ENCODE measurements around the gene UBA7. TPM values are rescaled to one million over a fixed set of nuclear protein-coding genes. Genes with fewer than 3 reads are reported as not detected.

Gene UBA7
- total and polyA plus RNA-seq, 2 of the 13 experiments (the other 11 are each of a cell fraction or from before 2014, with no cell fraction given): 9.5 to 16.5 TPM

DNA sequence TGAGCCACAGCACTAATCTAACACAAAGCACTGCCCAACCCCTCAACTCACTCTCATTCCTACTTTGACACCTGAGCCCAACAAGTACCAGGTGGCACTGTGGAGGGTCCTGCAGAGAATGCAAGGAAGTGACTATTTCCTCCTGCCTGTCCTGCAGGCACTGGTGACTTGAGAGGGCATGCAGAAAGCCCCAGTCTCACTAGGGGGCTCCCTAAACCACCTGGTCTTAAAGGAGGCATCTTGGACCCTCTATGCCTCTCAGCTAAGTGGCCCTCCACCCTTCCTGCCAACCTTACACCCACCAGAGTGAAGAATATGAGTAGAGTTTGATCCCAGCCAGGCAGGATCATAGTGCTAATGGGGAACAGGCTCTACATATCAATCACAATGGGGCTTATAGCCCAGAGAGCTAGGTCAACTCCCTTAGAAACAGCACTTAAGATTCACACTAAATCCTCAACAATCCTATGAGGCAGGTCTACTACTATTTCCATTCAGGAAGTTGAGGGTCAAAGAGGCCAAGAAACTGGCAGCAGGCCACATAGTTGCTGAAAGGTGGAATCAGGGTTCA, 27.5 kb upstream of the UBA7 start (continued):
- TF ChIP-seq, protein P1, sequence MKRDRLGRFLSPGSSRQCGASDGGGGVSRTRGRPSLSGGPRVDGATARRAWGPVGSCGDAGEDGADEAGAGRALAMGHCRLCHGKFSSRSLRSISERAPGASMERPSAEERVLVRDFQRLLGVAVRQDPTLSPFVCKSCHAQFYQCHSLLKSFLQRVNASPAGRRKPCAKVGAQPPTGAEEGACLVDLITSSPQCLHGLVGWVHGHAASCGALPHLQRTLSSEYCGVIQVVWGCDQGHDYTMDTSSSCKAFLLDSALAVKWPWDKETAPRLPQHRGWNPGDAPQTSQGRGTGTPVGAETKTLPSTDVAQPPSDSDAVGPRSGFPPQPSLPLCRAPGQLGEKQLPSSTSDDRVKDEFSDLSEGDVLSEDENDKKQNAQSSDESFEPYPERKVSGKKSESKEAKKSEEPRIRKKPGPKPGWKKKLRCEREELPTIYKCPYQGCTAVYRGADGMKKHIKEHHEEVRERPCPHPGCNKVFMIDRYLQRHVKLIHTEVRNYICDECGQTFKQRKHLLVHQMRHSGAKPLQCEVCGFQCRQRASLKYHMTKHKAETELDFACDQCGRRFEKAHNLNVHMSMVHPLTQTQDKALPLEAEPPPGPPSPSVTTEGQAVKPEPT (CRISPR knock-in tag; IDR thresholded peaks at IDR 0.05; ENCODE audit: low read depth): no peak
- peak; percentile 15; the same call in 1 of the 2 replicates for TF ChIP-seq FOSL2 (CRISPR knock-in tag; IDR thresholded peaks at IDR 0.05)

DNA sequence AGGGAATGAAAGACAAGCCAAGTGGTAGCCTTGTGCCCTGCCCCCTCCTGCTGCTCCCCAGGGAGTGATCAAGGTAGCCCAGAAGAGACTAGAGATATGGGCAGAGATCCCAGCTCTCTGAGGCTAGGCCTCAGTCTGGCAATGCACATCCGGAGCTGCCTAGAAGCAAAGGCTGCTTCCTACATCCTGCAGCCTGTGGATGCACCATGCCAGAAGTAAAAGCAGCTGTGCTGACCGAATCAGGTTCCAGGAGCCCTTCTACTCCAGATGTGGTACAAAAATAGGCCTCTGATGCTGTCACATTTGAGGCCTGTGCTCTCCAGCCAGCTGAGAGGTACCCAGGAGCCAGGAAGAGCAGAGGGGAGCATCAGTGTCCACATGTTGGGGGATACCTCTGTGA, 26.6 kb upstream of the UBA7 start:
- intact Hi-C loops (cut with micrococcal nuclease; ENCODE audit: unreplicated experiment): no loop called here
- Histone ChIP-seq H3K9me3 (ENCODE audit: low read length) (no peaks in the 10 kb centered on the region), H3K4me3 (replicated peaks in 1 of 3; ENCODE audit: insufficient read depth in 1 of 3, low read depth in 2 of 3, low read length in 3 of 3) (no peak overlapping the region), H3K4me2 (ENCODE audit: low read depth, low read length) (no peak overlapping the region), H3K9ac (ENCODE audit: insufficient read depth, low read depth, low read length) (no peak overlapping the region), H2AFZ (ENCODE audit: low read length) (no peak overlapping the region), H3K79me2 (ENCODE audit: insufficient read depth, low read length) (no peaks in the 10 kb centered on the region), H3K27ac (ENCODE audit: extremely low read length, insufficient read depth, low read length) (no peak overlapping the region), H3K27me3 (ENCODE audit: control insufficient read depth in 1 of 2, insufficient read depth in 2 of 2, low read length in 2 of 2) (no peaks in the 10 kb centered on the region), H3K4me1 (ENCODE audit: insufficient read depth, low read length) (peaks cover 41% of the 10 kb centered on the region), H4K20me1 (ENCODE audit: insufficient read depth, low read length) (no peaks in the 10 kb centered on the region), H3K36me3 (replicated peaks in 1 of 2; ENCODE audit: control insufficient read depth in 1 of 2, insufficient read depth in 2 of 2, low read length in 2 of 2) (peaks cover 4 to 27% of the 10 kb centered on the region in 2 experiments; a peak in 3 of 5 replicates)
- WGBS (ENCODE audit: low lambda C conversion rate): 100% methylated on average over 1 of the region's 2 CpGs
- in situ Hi-C loops (cut with HindIII; ENCODE audit: extremely low pct_ligation_motif_present, low pct_unique_long_range_greater_than_20kb): loop anchor here (5.0 kb wide), 2 partner anchors 33 to 67 kb away; no protein-coding TSS in a partner anchor
- no peak for TF ChIP-seq FOXK1 (CRISPR knock-in tag; IDR thresholded peaks at IDR 0.05; ENCODE audit: borderline replicate concordance, low read depth)
- no peak for TF ChIP-seq TAF1 (CRISPR knock-in tag; IDR thresholded peaks at IDR 0.05)
- TF ChIP-seq MEIS2 (CRISPR knock-in tag; IDR thresholded peaks at IDR 0.05): no peak
- TF ChIP-seq ARNTL (CRISPR knock-in tag; IDR thresholded peaks at IDR 0.05): no peak
- TF ChIP-seq, protein P2, sequence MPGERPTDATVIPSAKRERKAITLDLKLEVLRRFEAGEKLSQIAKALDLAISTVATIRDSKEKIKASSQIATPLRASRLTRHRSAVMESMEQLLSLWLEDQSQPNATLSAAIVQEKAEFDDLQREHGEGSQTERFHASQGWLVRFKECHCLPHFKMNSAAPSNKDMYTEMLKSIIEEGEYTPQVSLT (CRISPR knock-in tag; IDR thresholded peaks at IDR 0.05; ENCODE audit: borderline replicate concordance, low read depth): no peak
- TF ChIP-seq, protein P3, sequence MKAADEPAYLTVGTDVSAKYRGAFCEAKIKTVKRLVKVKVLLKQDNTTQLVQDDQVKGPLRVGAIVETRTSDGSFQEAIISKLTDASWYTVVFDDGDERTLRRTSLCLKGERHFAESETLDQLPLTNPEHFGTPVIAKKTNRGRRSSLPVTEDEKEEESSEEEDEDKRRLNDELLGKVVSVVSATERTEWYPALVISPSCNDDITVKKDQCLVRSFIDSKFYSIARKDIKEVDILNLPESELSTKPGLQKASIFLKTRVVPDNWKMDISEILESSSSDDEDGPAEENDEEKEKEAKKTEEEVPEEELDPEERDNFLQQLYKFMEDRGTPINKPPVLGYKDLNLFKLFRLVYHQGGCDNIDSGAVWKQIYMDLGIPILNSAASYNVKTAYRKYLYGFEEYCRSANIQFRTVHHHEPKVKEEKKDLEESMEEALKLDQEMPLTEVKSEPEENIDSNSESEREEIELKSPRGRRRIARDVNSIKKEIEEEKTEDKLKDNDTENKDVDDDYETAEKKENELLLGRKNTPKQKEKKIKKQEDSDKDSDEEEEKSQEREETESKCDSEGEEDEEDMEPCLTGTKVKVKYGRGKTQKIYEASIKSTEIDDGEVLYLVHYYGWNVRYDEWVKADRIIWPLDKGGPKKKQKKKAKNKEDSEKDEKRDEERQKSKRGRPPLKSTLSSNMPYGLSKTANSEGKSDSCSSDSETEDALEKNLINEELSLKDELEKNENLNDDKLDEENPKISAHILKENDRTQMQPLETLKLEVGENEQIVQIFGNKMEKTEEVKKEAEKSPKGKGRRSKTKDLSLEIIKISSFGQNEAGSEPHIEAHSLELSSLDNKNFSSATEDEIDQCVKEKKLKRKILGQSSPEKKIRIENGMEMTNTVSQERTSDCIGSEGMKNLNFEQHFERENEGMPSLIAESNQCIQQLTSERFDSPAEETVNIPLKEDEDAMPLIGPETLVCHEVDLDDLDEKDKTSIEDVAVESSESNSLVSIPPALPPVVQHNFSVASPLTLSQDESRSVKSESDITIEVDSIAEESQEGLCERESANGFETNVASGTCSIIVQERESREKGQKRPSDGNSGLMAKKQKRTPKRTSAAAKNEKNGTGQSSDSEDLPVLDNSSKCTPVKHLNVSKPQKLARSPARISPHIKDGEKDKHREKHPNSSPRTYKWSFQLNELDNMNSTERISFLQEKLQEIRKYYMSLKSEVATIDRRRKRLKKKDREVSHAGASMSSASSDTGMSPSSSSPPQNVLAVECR (CRISPR knock-in tag; IDR thresholded peaks at IDR 0.05; ENCODE audit: borderline replicate concordance): no peak
- TF ChIP-seq CEBPG (CRISPR knock-in tag; IDR thresholded peaks at IDR 0.05): no peak
- TF ChIP-seq HOXA9 (CRISPR knock-in tag; IDR thresholded peaks at IDR 0.05; ENCODE audit: borderline replicate concordance): no peak
- no peak for TF ChIP-seq ZNF83 (CRISPR knock-in tag; IDR thresholded peaks at IDR 0.05; ENCODE audit: borderline replicate concordance)
- TF ChIP-seq, protein P4, sequence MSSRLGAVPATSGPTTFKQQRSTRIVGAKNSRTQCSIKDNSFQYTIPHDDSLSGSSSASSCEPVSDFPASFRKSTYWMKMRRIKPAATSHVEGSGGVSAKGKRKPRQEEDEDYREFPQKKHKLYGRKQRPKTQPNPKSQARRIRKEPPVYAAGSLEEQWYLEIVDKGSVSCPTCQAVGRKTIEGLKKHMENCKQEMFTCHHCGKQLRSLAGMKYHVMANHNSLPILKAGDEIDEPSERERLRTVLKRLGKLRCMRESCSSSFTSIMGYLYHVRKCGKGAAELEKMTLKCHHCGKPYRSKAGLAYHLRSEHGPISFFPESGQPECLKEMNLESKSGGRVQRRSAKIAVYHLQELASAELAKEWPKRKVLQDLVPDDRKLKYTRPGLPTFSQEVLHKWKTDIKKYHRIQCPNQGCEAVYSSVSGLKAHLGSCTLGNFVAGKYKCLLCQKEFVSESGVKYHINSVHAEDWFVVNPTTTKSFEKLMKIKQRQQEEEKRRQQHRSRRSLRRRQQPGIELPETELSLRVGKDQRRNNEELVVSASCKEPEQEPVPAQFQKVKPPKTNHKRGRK (CRISPR knock-in tag; IDR thresholded peaks at IDR 0.05): no peak
- CTCF ChIA-PET (ENCODE audit: low intra/inter-chr PET ratio, low total read pairs): interaction anchor here (1.9 to 2.4 kb wide), 2 partner anchors 38 to 66 kb away, joined by 8 to 27 read pairs; partner anchors contain the start of gene INKA1
- FAIRE-seq: no peak
- BruUV-seq (replicated peaks): no TSS peak
- no peak for DNase-seq (ENCODE audit: low spot score)
- no peak for ATAC-seq
- POLR2A ChIA-PET: no interaction called here

Measured in HepG2 (cell line).